GM19467 (cell line): ENCODE measurements around the gene GHITM.
"Not testable (repeated sequence)": the region's sequence is repeated elsewhere in the genome, so short reads cannot be mapped to it uniquely, and the experiment has no call there.

ENCODE experiments used
- ATAC-seq: cut with Tn5 transposase; IDR thresholded peaks from one replicate; pipeline ENCODE4 v1.9.1; 2021; ENCODE audit warnings: mild to moderate bottlenecking, moderate library complexity; ENCODE audit not compliant: unreplicated experiment

Gene GHITM

GRCh38 chr10:84175436-84175835 lies 36.1 kb downstream of the GHITM start:
- ATAC-seq, result no peak

- ATAC-seq, result no peak
These were observed 37.0 kb downstream of the GHITM start for GRCh38 chr10:84176351-84176750.

GRCh38 chr10:84176836-84177474 lies 37.6 kb downstream of the GHITM start:
- ATAC-seq, result no peak

- peak; percentile 41 for ATAC-seq
These were observed 38.3 kb downstream of the GHITM start for GRCh38 chr10:84177541-84178141.

GRCh38 chr10:84178160-84178609 lies 38.9 kb downstream of the GHITM start:
- no peak for ATAC-seq

- peak; percentile 86 for ATAC-seq
These were observed 39.9 kb downstream of the GHITM start for GRCh38 chr10:84179059-84179710.

GRCh38 chr10:84180386-84180785 lies 41.1 kb downstream of the GHITM start:
- not testable (repeated sequence) for ATAC-seq

GRCh38 chr10:84181631-84182030 lies 42.3 kb downstream of the GHITM start:
- no peak for ATAC-seq

GRCh38 chr10:84184517-84184916 lies 45.2 kb downstream of the GHITM start:
- ATAC-seq, result no peak

GRCh38 chr10:84185526-84186175 lies 46.3 kb downstream of the GHITM start:
- ATAC-seq, result no peak

GRCh38 chr10:84188815-84189214 lies 49.5 kb downstream of the GHITM start:
- no peak for ATAC-seq

- ATAC-seq, result no peak
These were observed 51.3 kb downstream of the GHITM start for GRCh38 chr10:84190621-84191020.

- ATAC-seq, result no peak
These were observed 51.8 kb downstream of the GHITM start for GRCh38 chr10:84191106-84191505.

- ATAC-seq, result no peak
These were observed 54.0 kb downstream of the GHITM start for GRCh38 chr10:84193327-84193726.

- ATAC-seq, result no peak
These were observed 54.6 kb downstream of the GHITM start for GRCh38 chr10:84193846-84194423.

- ATAC-seq, result peak; percentile 72
These were observed 55.2 kb downstream of the GHITM start, which contains the start of gene CDHR1 for GRCh38 chr10:84194424-84195043. CDHR1 (plus strand) TSS chr10:84194537; CDS start chr10:84194761, 224 bp downstream.

- ATAC-seq, result no peak
These were observed 55.9 kb downstream of the GHITM start for GRCh38 chr10:84195044-84195830.

GRCh38 chr10:84196083-84196482 lies 56.8 kb downstream of the GHITM start:
- no peak for ATAC-seq

GRCh38 chr10:84196941-84197340 lies 57.6 kb downstream of the GHITM start:
- no peak for ATAC-seq

- ATAC-seq, result no peak
These were observed 58.3 kb downstream of the GHITM start for GRCh38 chr10:84197643-84198042.
